Panc1 (cell line): ENCODE measurements around the gene CHRNB1. TPM values are rescaled to one million over a fixed set of nuclear protein-coding genes. Genes with fewer than 3 reads are reported as not detected.

ENCODE experiments used
- ATAC-seq: fragments of 200-7000 bp; cut with Tn5 transposase; 2 replicates; pipeline ENCODE4 v1.9.1; 2020; ENCODE audit warnings: mild to moderate bottlenecking, moderate library complexity
- BruUV-seq: library from RNA; stranded (reverse); fragments of 400-500 nt; replicated peaks from 2 replicates; lab custom pipeline; 2021; lab: Mats Ljungman, UMichigan
- CTCF ChIA-PET: fragments of 300-600 bp; sonication (Branson Sonifier 250); formaldehyde crosslinking; loops from one replicate; lab custom pipeline; 2022; ENCODE audit warnings: antibody characterized with exemption; lab: Charles Lee
- POLR2A ChIA-PET: fragments of 300-600 bp; sonication (Branson Sonifier 250); formaldehyde crosslinking; loops from one replicate; lab custom pipeline; 2022; ENCODE audit warnings: antibody characterized with exemption; lab: Charles Lee
- DNase-seq: peaks from one replicate; pipeline ENCODE4 v3.0.0-alpha.2; 2010; ENCODE audit warnings: low read depth, low spot score
- H3K27ac ChIP-seq: 2 replicates; pipeline ENCODE4 v1.5.1; 2011; ENCODE audit warnings: mild to moderate bottlenecking, low read length, inconsistent platforms
- H3K27me3 ChIP-seq: fragments of 200-500 bp; sonication (Bioruptor generic); 2 replicates; pipeline ENCODE4 v1.6.0; 2014; ENCODE audit warnings: low read length, inconsistent platforms; ENCODE audit not compliant: control insufficient read depth, insufficient read depth
- H3K36me3 ChIP-seq: fragments of 200-500 bp; sonication (Bioruptor generic); 2 replicates; pipeline ENCODE4 v1.5.1; 2014; ENCODE audit warnings: inconsistent platforms, mild to moderate bottlenecking, low read length, moderate library complexity; ENCODE audit not compliant: control insufficient read depth, insufficient read depth
- H3K4me1 ChIP-seq: 2 replicates; pipeline ENCODE4 v1.5.1; 2011; ENCODE audit warnings: inconsistent platforms, mild to moderate bottlenecking, low read length, moderate library complexity; ENCODE audit not compliant: control insufficient read depth, insufficient read depth
- H3K4me3 ChIP-seq, 2 experiments: 2 replicates each; pipeline ENCODE4 v1.5.1; 2011 to 2012; ENCODE audit warnings: low read depth in 2 of 2, low read length in 2 of 2, mild to moderate bottlenecking in 2 of 2, inconsistent platforms in 1 of 2, moderate library complexity in 1 of 2
- H3K9me3 ChIP-seq: fragments of 200-500 bp; sonication (Bioruptor generic); 2 replicates; pipeline ENCODE4 v1.5.1; 2014; ENCODE audit warnings: low read depth, mild to moderate bottlenecking, inconsistent platforms, low read length, moderate library complexity; ENCODE audit not compliant: control insufficient read depth, insufficient read depth
- CTCF ChIP-seq: fragments of 450-650 bp; IDR thresholded peaks from 2 replicates; pipeline ENCODE4 v1.5.1; 2017; ENCODE audit warnings: mild to moderate bottlenecking
- POLR2AphosphoS5 ChIP-seq: IDR thresholded peaks from 2 replicates; pipeline ENCODE4 v1.6.1; 2012; ENCODE audit warnings: mild to moderate bottlenecking, low read depth, low read length, moderate library complexity
- REST ChIP-seq, 2 experiments: IDR thresholded peaks; 2 replicates each; pipeline ENCODE4 v1.6.1; 2011 to 2012; ENCODE audit warnings: low read depth in 2 of 2, control low read depth in 1 of 2, low read length in 1 of 2, mild to moderate bottlenecking in 1 of 2, moderate library complexity in 1 of 2; ENCODE audit not compliant: insufficient read depth in 1 of 2
- SIN3A ChIP-seq: IDR thresholded peaks from 2 replicates; pipeline ENCODE4 v1.6.1; 2012; ENCODE audit warnings: low read depth, mild to moderate bottlenecking, low read length, moderate library complexity, borderline replicate concordance; ENCODE audit not compliant: insufficient read depth
- TCF7L2 ChIP-seq: IDR thresholded peaks from 2 replicates; pipeline ENCODE4 v1.6.1; 2011; ENCODE audit warnings: mild to moderate bottlenecking, low read depth, low read length, inconsistent platforms
- in situ Hi-C: cut with HindIII; loops from 2 replicates; pipeline ENCODE4 v1.10.0; 2016; ENCODE audit warnings: low sequenced_read_pairs, low pct_unique_long_range_greater_than_20kb
- intact Hi-C: fragments of 100-400 bp; cut with micrococcal nuclease; formaldehyde crosslinking; loops from one replicate; pipeline ENCODE4 v1.10.0; 2022; ENCODE audit not compliant: unreplicated experiment
- total RNA-seq: library from RNA; stranded (reverse); gene quantifications from one replicate; pipeline ENCODE4 v1.2.1, GENCODE V29; 2021; ENCODE audit not compliant: unreplicated experiment

Gene CHRNB1
- total RNA-seq, 1 experiment from 2014 or later = 14.3 TPM

- in situ Hi-C loops = no loop called here
- H3K36me3 ChIP-seq = peaks cover 31% of the 10 kb centered on the region
- H3K4me3 ChIP-seq = no peak overlapping the region
- ChIA-PET POLR2A (no interaction called here), CTCF (no interaction called here)
- no peaks in the 10 kb centered on the region for H3K27me3 ChIP-seq
- intact Hi-C loops = no loop called here
- TF ChIP-seq CTCF = no peak
- TF ChIP-seq REST (IDR thresholded peaks at IDR 0.05; ENCODE audit: insufficient read depth in 1 of 2, low read depth in 2 of 2, low read length in 1 of 2) = no peak
- TF ChIP-seq POLR2AphosphoS5 = no peak
- TF ChIP-seq SIN3A = no peak
- no peak for TF ChIP-seq TCF7L2
- H3K27ac ChIP-seq = no peak overlapping the region
- BruUV-seq = no TSS peak
- no peaks in the 10 kb centered on the region for H3K4me1 ChIP-seq
- ATAC-seq (no peak), DNase-seq (no peak)
- no peaks in the 10 kb centered on the region for H3K9me3 ChIP-seq
Observed at GRCh38 chr17:7497228-7497627, 52.4 kb downstream of the CHRNB1 start.

GRCh38 chr17:7497636-7498035 is 52.8 kb downstream of the CHRNB1 start:
- Histone ChIP-seq H3K27me3 (no peaks in the 10 kb centered on the region), H3K9me3 (no peaks in the 10 kb centered on the region), H3K4me3 (no peak overlapping the region), H3K36me3 (peaks cover 34% of the 10 kb centered on the region), H3K4me1 (no peaks in the 10 kb centered on the region), H3K27ac (no peak overlapping the region)
- DNase-seq = no peak
- no TSS peak for BruUV-seq
- ChIA-PET POLR2A (interaction anchor here (0.6 kb wide), 1 partner anchor 43 kb away, joined by 3 read pairs; no protein-coding TSS in a partner anchor), CTCF (no interaction called here)
- no peak for ATAC-seq
- intact Hi-C loops = no loop called here
- TF ChIP-seq REST (IDR thresholded peaks at IDR 0.05; ENCODE audit: insufficient read depth in 1 of 2, low read depth in 2 of 2, low read length in 1 of 2) = no peak
- no peak for TF ChIP-seq CTCF
- TF ChIP-seq POLR2AphosphoS5 = no peak
- in situ Hi-C loops = no loop called here
